Hair follicular keratinocyte (primary cell): ENCODE results near the gene DST. TPM values are rescaled to one million over a fixed set of nuclear protein-coding genes. Genes with fewer than 3 reads are reported as not detected.

Source experiments
- total RNA-seq: library from RNA; depleted of rRNA; stranded (reverse); fragments of >200 nt; gene quantifications from 2 replicates; pipeline ENCODE4 v1.2.3, GENCODE V29; 2015

Gene DST
- total RNA-seq = 242 and 352 TPM in 2 replicates

DNA sequence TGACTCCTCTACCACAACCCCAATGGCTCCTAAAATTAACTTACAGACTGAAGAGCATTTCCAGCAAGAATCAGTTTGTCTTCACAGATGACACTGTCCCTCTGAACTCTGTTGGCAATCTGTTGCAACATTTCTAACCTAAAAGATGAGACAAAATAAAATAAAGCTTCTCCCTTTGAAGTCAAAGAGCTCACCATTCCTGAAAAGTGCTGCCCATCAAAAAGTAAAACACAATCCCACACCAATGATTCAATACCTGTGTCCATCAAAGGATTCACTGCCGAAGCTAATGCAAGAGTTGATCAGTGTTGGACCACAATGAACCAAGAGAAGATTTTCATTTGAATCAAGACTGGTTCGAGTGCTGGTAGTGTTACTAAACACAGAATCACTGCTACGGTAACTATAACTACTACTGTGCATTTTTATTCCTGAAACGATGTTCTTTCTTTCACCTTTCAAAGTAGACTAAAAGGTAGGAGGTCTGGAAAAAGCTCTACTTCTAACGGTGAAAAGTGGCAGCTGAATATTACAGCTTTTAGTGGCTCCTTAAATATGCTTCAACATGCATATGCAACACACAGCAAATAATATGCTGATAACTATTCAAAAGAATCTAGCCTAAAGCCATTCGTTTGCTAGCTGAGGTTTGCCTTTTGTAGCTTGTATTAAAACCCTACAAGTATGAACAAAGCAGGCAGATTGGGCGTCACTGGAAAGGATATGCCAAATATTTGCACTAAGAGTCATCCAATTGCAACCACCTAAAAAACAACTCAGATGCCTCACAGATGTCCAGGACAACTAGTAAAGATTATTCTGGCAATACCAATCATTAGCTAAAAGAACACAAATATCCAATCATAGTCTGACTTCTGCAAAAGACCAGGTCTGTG lies at the start of gene DST:
Gene DST (minus strand): TSS at position 524 of the 896 bp plus-strand sequence.

